HL-60 (cell line): ENCODE results near the gene NPR3.

Source experiments
- DNase-seq, 2 experiments: peaks; one replicate each; pipeline ENCODE4 v3.0.0-alpha.2; 2010 to 2020; ENCODE audit warnings: low read depth in 1 of 2, low spot score in 1 of 2
- H3K27ac ChIP-seq: fragments of 250-450 bp; sonication (Bioruptor Pico); replicated peaks from 2 replicates; pipeline ENCODE4 v1.5.1; 2020; ENCODE audit warnings: mild to moderate bottlenecking, moderate library complexity
- H3K27me3 ChIP-seq: fragments of 250-450 bp; sonication (Bioruptor Pico); 2 replicates; pipeline ENCODE4 v1.5.1; 2021; ENCODE audit warnings: mild to moderate bottlenecking, moderate library complexity; ENCODE audit not compliant: insufficient read depth, poor library complexity, severe bottlenecking
- H3K4me3 ChIP-seq: replicated peaks from 2 replicates; pipeline ENCODE4 v1.5.1; 2011; ENCODE audit warnings: mild to moderate bottlenecking, control low read depth, low read length; ENCODE audit not compliant: insufficient read depth
- CTCF ChIP-seq: IDR thresholded peaks from one replicate; pipeline ENCODE4 v1.5.1; 2011; ENCODE audit warnings: low read length, control low read depth, inconsistent platforms; ENCODE audit not compliant: insufficient read depth
- GABPA ChIP-seq: IDR thresholded peaks from 2 replicates; pipeline ENCODE4 v1.6.1; 2012; ENCODE audit warnings: low read depth
- POLR2AphosphoS5 ChIP-seq: IDR thresholded peaks from 2 replicates; pipeline ENCODE4 v1.6.1; 2012; ENCODE audit warnings: low read depth
- REST ChIP-seq: IDR thresholded peaks from 2 replicates; pipeline ENCODE4 v1.6.1; 2012; ENCODE audit warnings: low read depth; ENCODE audit not compliant: insufficient replicate concordance
- SPI1 ChIP-seq: IDR thresholded peaks from 2 replicates; pipeline ENCODE4 v1.6.1; 2012; ENCODE audit warnings: low read depth, mild to moderate bottlenecking, borderline replicate concordance

The NPR3 gene

GRCh38 chr5:32713361-32713769, 2.2 kb downstream of the NPR3 start:
- H3K27me3 ChIP-seq = peaks cover 57% of the 10 kb centered on the region
- TF ChIP-seq REST (no peak), GABPA (no peak), CTCF (no peak), SPI1 (no peak), POLR2AphosphoS5 (no peak)
- DNase-seq = no peak
- H3K27ac ChIP-seq = no peak overlapping the region
- H3K4me3 ChIP-seq = no peak overlapping the region

DNA sequence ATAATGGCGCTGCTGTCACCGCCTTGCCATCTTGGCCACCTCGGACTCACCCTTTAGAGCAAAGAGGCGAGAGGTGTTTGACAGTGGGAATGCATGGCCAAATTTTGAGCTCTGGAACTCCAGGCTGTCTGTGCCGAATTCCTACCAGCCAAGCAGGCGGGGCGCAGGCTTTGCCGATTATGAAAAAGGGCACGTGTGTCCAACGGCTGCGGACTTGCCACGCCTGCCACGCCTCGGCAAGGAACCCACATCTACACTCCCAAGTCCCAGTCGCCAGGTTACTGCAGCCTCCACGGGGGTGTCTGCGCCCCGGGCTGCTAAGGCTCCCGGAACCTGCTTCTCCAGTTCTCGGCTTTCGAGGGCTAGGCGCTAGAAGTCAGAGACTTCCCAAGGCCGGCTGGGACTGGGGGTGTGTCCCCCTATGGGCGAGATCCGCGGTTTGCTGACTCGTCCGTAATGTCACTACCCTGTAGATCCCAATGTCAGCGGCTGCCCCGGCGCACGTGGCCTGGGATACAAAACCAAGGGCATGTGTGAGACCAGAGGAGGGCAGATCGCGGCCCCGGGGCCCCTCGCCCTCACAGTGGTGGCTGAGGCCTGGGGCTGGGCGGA, 2.8 kb downstream of the NPR3 start:
- Histone ChIP-seq H3K27me3 (peaks cover 52% of the 10 kb centered on the region), H3K27ac (no peak overlapping the region), H3K4me3 (no peak overlapping the region)
- TF ChIP-seq GABPA (no peak), CTCF (no peak), SPI1 (no peak), REST (no peak), POLR2AphosphoS5 (no peak)
- no peak for DNase-seq

- DNase-seq = no peak
- TF ChIP-seq POLR2AphosphoS5 (no peak), CTCF (no peak), GABPA (no peak), SPI1 (no peak), REST (no peak)
- Histone ChIP-seq H3K27ac (no peak overlapping the region), H3K27me3 (peaks cover 45% of the 10 kb centered on the region), H3K4me3 (no peak overlapping the region)
These were observed 3.7 kb downstream of the NPR3 start for GRCh38 chr5:32714836-32715235.
